Right atrium auricular region (tissue), 2 donors: ENCODE results near the gene MPRIP. TPM values are rescaled to one million over a fixed set of nuclear protein-coding genes. Genes with fewer than 3 reads are reported as not detected.

ENCODE experiments used
- DNase-seq: peaks from one replicate; pipeline ENCODE4 v3.0.0-alpha.2; 2019; ENCODE audit warnings: low spot score
- H3K27ac ChIP-seq, 2 donors: fragments of 200-600 bp; sonication (generic); 1 replicate in 1 of 2; 2 replicates in 1 of 2; pipeline ENCODE4 v1.5.1; 2016 to 2019
- H3K27me3 ChIP-seq, 2 donors: fragments of 200-600 bp; sonication (generic); one replicate each; pipeline versions ENCODE4 v1.5.1 to v1.6.0; 2017 to 2019
- H3K36me3 ChIP-seq: fragments of 200-600 bp; sonication (generic); one replicate; pipeline ENCODE4 v1.5.1; 2016
- H3K4me1 ChIP-seq, 2 donors: fragments of 200-600 bp; sonication (generic); one replicate each; pipeline versions ENCODE4 v1.5.1 to v1.6.0; 2017 to 2019
- H3K4me3 ChIP-seq, 2 donors: fragments of 200-600 bp; sonication (generic); 1 replicate in 1 of 2; 2 replicates in 1 of 2; pipeline ENCODE4 v1.5.1; 2017 to 2019; ENCODE audit warnings: mild to moderate bottlenecking in 1 of 2, moderate library complexity in 1 of 2
- H3K9me3 ChIP-seq, 2 donors: fragments of 200-600 bp; sonication (generic); one replicate each; pipeline ENCODE4 v1.5.1; 2019
- CTCF ChIP-seq, 2 donors: fragments of 200-600 bp; sonication (generic); IDR thresholded peaks; one replicate each; pipeline ENCODE4 v1.5.1; 2019; ENCODE audit warnings: antibody characterized with exemption in 2 of 2
- total RNA-seq, 2 donors: library from RNA; depleted of rRNA; stranded (reverse); fragments of >200 nt; gene quantifications; one replicate each; pipeline ENCODE4 v1.1.0, GENCODE V29; 2016

MPRIP gene
- total RNA-seq, 2 donors from 2014 or later, result 102 to 145 TPM

GRCh38 chr17:17201271-17201670 lies 159.0 kb downstream of the MPRIP start:
- TF ChIP-seq CTCF (IDR thresholded peaks at IDR 0.05), result no peak
- Histone ChIP-seq H3K36me3 (no peaks in the 10 kb centered on the region), H3K27ac (peak overlapping the region in 1 of 2 donors; percentile 18), H3K9me3 (no peaks in the 10 kb centered on the region), H3K4me1 (peaks cover 0 to 48% of the 10 kb centered on the region in 2 donors), H3K27me3 (no peaks in the 10 kb centered on the region), H3K4me3 (no peak overlapping the region)
- DNase-seq, result no peak

GRCh38 chr17:17201907-17202306 lies 159.7 kb downstream of the MPRIP start:
- H3K36me3 ChIP-seq, result no peaks in the 10 kb centered on the region
- peak overlapping the region; percentile 18 to 43 for H3K27ac ChIP-seq
- H3K27me3 ChIP-seq, result no peaks in the 10 kb centered on the region
- H3K4me3 ChIP-seq, result no peak overlapping the region
- no peak for DNase-seq
- H3K9me3 ChIP-seq, result no peaks in the 10 kb centered on the region
- H3K4me1 ChIP-seq, result peaks cover 0 to 54% of the 10 kb centered on the region in 2 donors
- TF ChIP-seq CTCF (IDR thresholded peaks at IDR 0.05), result no peak

GRCh38 chr17:17203173-17203730 lies 161.0 kb downstream of the MPRIP start:
- no peaks in the 10 kb centered on the region for H3K9me3 ChIP-seq
- no peak for TF ChIP-seq CTCF (IDR thresholded peaks at IDR 0.05)
- no peaks in the 10 kb centered on the region for H3K36me3 ChIP-seq
- H3K4me1 ChIP-seq, result peaks cover 0 to 57% of the 10 kb centered on the region in 2 donors
- no peak for DNase-seq
- no peak overlapping the region for H3K4me3 ChIP-seq
- no peaks in the 10 kb centered on the region for H3K27me3 ChIP-seq
- peak overlapping the region; percentile 11 to 56 for H3K27ac ChIP-seq

- DNase-seq, result no peak
- Histone ChIP-seq H3K27ac (peak overlapping the region; percentile 11 to 56), H3K4me1 (peaks cover 0 to 57% of the 10 kb centered on the region in 2 donors), H3K27me3 (no peaks in the 10 kb centered on the region), H3K9me3 (no peaks in the 10 kb centered on the region), H3K4me3 (no peak overlapping the region), H3K36me3 (no peaks in the 10 kb centered on the region)
- TF ChIP-seq CTCF (IDR thresholded peaks at IDR 0.05), result no peak
Measured at GRCh38 chr17:17204041-17204591, 161.9 kb downstream of the MPRIP start.

DNA sequence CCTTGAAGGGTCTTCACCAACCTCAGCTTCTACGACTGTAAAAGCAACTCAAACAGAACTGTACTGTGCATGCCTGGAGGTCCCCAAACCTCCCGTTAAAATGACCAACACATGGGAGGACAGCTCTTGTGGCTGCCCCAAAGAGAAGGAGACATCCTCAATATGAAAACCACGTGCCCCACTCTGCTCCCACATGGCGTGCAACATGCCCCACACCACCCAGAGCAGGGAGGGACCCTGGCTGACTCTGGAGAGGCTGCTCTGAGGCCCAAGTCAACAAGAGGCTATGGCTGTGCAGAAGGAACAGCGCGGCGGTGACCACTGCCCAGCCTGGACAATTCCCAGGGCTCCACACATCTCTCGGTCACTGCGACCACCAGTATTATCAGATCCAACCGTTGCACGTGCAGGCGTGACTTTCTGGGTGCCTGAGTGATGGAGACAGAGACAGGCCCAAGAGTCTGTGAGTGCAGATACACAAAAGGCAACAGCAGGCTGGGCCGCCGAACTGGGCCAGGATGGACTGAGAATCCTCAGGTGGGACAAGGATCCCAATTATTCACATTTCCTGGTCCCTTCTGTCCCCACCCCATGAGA lies 162.5 kb downstream of the MPRIP start:
- H3K4me1 ChIP-seq, result peaks cover 0 to 57% of the 10 kb centered on the region in 2 donors
- no peaks in the 10 kb centered on the region for H3K9me3 ChIP-seq
- H3K36me3 ChIP-seq, result no peaks in the 10 kb centered on the region
- no peaks in the 10 kb centered on the region for H3K27me3 ChIP-seq
- DNase-seq, result no peak
- no peak for TF ChIP-seq CTCF (IDR thresholded peaks at IDR 0.05)
- H3K27ac ChIP-seq, result peak overlapping the region; percentile 11 to 82
- peak overlapping the region; percentile 33 to 64 for H3K4me3 ChIP-seq
